Measurements from ENCODE around the gene TERB1. TPM values are rescaled to one million over a fixed set of nuclear protein-coding genes. Genes with fewer than 3 reads are reported as not detected.

Gene TERB1
- polyA plus RNA-seq, 1 of the 3 experiments (the other 2 are of a cell fraction): 0.08 TPM

- no peak overlapping the region for H3K4me3 ChIP-seq (ENCODE audit: low read depth in 2 of 2, low read length in 1 of 2)
- no peak overlapping the region for H3K9ac ChIP-seq
- CTCF ChIA-PET: no interaction called here
- no peaks in the 10 kb centered on the region for H3K4me1 ChIP-seq (ENCODE audit: control insufficient read depth in 1 of 2, insufficient read depth in 2 of 2, low read depth in 1 of 2, low read length in 1 of 2)
- H3K36me3 ChIP-seq (replicated peaks in 1 of 2; ENCODE audit: control insufficient read depth in 1 of 2, insufficient read depth in 2 of 2, low read length in 1 of 2): no peaks in the 10 kb centered on the region
- TF ChIP-seq ZBTB33 (IDR thresholded peaks at IDR 0.05; ENCODE audit: borderline replicate concordance, low read depth) (no peak), TEAD4 (IDR thresholded peaks at IDR 0.05; ENCODE audit: borderline replicate concordance, insufficient read depth) (no peak), RXRA (IDR thresholded peaks at IDR 0.05; ENCODE audit: borderline replicate concordance, low read depth) (no peak), GATA2 (CRISPR knock-in tag; IDR thresholded peaks at IDR 0.05) (no peak), FOSL2 (IDR thresholded peaks at IDR 0.05; ENCODE audit: borderline replicate concordance, low read depth) (no peak), MEF2A (IDR thresholded peaks at IDR 0.05; ENCODE audit: borderline replicate concordance, low read depth) (no peak), JUND (IDR thresholded peaks at IDR 0.05) (no peak), MAX (IDR thresholded peaks at IDR 0.05; ENCODE audit: low read depth) (no peak), MXI1 (IDR thresholded peaks at IDR 0.05; ENCODE audit: low read depth, low read length) (no peak)
- peaks cover 10% of the 10 kb centered on the region; the same call in 1 of the 2 replicates for H3K27me3 ChIP-seq (ENCODE audit: insufficient read depth)
- H3K79me2 ChIP-seq (ENCODE audit: insufficient read depth): no peaks in the 10 kb centered on the region
- DNase-seq: no peak
- POLR2A ChIA-PET: no interaction called here
- H4K20me1 ChIP-seq (ENCODE audit: insufficient read depth): no peaks in the 10 kb centered on the region
- H3K9me3 ChIP-seq: no peaks in the 10 kb centered on the region
- H3F3A ChIP-seq (replicated peaks; ENCODE audit: insufficient read depth): no peaks in the 10 kb centered on the region
- H3K4me2 ChIP-seq: no peak overlapping the region
- no peak overlapping the region for H2AFZ ChIP-seq (ENCODE audit: low read depth)
- H3K27ac ChIP-seq (ENCODE audit: low read depth in 2 of 2, low read length in 1 of 2): no peak overlapping the region
- no peaks in the 10 kb centered on the region for H3K9me2 ChIP-seq
Measured at GRCh38 chr16:66758086-66758485, 43.3 kb downstream of the TERB1 start.

- DNase-seq: no peak
- Histone ChIP-seq H3K9me2 (no peaks in the 10 kb centered on the region), H4K20me1 (ENCODE audit: insufficient read depth) (peaks cover 10% of the 10 kb centered on the region), H3K4me1 (ENCODE audit: control insufficient read depth in 1 of 2, insufficient read depth in 2 of 2, low read depth in 1 of 2, low read length in 1 of 2) (peaks cover 3 to 12% of the 10 kb centered on the region in 2 experiments; a peak in 2 of 4 replicates), H3K9ac (no peak overlapping the region), H2AFZ (ENCODE audit: low read depth) (no peak overlapping the region), H3K9me3 (no peaks in the 10 kb centered on the region), H3K36me3 (replicated peaks in 1 of 2; ENCODE audit: control insufficient read depth in 1 of 2, insufficient read depth in 2 of 2, low read length in 1 of 2) (peaks cover 1 to 4% of the 10 kb centered on the region in 2 experiments), H3F3A (replicated peaks; ENCODE audit: insufficient read depth) (no peaks in the 10 kb centered on the region), H3K27me3 (ENCODE audit: insufficient read depth) (no peaks in the 10 kb centered on the region), H3K79me2 (ENCODE audit: insufficient read depth) (peaks cover 15% of the 10 kb centered on the region), H3K4me2 (no peak overlapping the region), H3K27ac (ENCODE audit: low read depth in 2 of 2, low read length in 1 of 2) (no peak overlapping the region), H3K4me3 (ENCODE audit: low read depth in 2 of 2, low read length in 1 of 2) (no peak overlapping the region)
- ChIA-PET CTCF (interaction anchor here (0.6 to 1.3 kb wide), 3 partner anchors 29 to 113 kb away, joined by 3 read pairs; no protein-coding TSS in a partner anchor), POLR2A (no interaction called here)
- no peak for TF ChIP-seq NFIC (IDR thresholded peaks at IDR 0.05; ENCODE audit: borderline replicate concordance)
- TF ChIP-seq PBX3 (IDR thresholded peaks at IDR 0.05): no peak
- no peak for TF ChIP-seq NRF1 (IDR thresholded peaks at IDR 0.05; ENCODE audit: low read depth, low read length)
- TF ChIP-seq JUND (IDR thresholded peaks at IDR 0.05): no peak
- no peak for TF ChIP-seq RCOR1 (IDR thresholded peaks at IDR 0.05; ENCODE audit: low read length)
- no peak for TF ChIP-seq RXRA (IDR thresholded peaks at IDR 0.05; ENCODE audit: borderline replicate concordance, low read depth)
- no peak for TF ChIP-seq TAF1 (IDR thresholded peaks at IDR 0.05; ENCODE audit: borderline replicate concordance, low read depth, low read length)
- TF ChIP-seq USF2 (IDR thresholded peaks at IDR 0.05; ENCODE audit: borderline replicate concordance, low read depth, low read length): no peak
- TF ChIP-seq SMC3 (IDR thresholded peaks at IDR 0.05; ENCODE audit: low read depth, low read length): no peak
- 41% methylated on average over 3 of the region's 3 CpGs for WGBS (ENCODE audit: low lambda C conversion rate)
Measured at GRCh38 chr16:66754819-66755218, 46.6 kb downstream of the TERB1 start.
